MG63 (cell line): ENCODE measurements around the gene SOCS7. TPM values are rescaled to one million over a fixed set of nuclear protein-coding genes. Genes with fewer than 3 reads are reported as not detected.

Source experiments
- DNase-seq: peaks from one replicate; pipeline ENCODE4 v3.0.0-alpha.2; 2020
- H3K27me3 ChIP-seq: fragments of 250-450 bp; sonication (Bioruptor Pico); 2 replicates; pipeline ENCODE4 v1.5.1; 2020; ENCODE audit warnings: mild to moderate bottlenecking, moderate library complexity
- H3K36me3 ChIP-seq: fragments of 250-450 bp; sonication (Bioruptor Pico); 2 replicates; pipeline ENCODE4 v1.5.1; 2020; ENCODE audit warnings: mild to moderate bottlenecking, moderate library complexity
- H3K4me3 ChIP-seq: fragments of 250-450 bp; sonication (Bioruptor Pico); 2 replicates; pipeline ENCODE4 v1.5.1; 2020; ENCODE audit warnings: mild to moderate bottlenecking, moderate library complexity
- H3K9me3 ChIP-seq: fragments of 250-450 bp; sonication (Bioruptor Pico); 2 replicates; pipeline ENCODE4 v1.5.1; 2020; ENCODE audit warnings: mild to moderate bottlenecking, moderate library complexity
- total RNA-seq: library from RNA; depleted of rRNA; stranded (reverse); fragments of >200 nt; shearing (Covaris generic); gene quantifications from 2 replicates; pipeline ENCODE4 v1.2.3, GENCODE V29; 2014; ENCODE audit warnings: low replicate concordance; rRNA removed

The SOCS7 gene
- total RNA-seq, 1 experiment from 2014 or later: 17.4 TPM

GRCh38 chr17:38454532-38454931, 102.9 kb downstream of the SOCS7 start:
- Histone ChIP-seq H3K4me3 (peak overlapping the region; percentile 48), H3K27me3 (no peaks in the 10 kb centered on the region), H3K36me3 (peaks cover 45% of the 10 kb centered on the region), H3K9me3 (no peaks in the 10 kb centered on the region)
- peak; percentile 100 for DNase-seq

Other genes starting within 250 kb of the SOCS7 start
- gene TBC1D3E, start 223.9 kb upstream of the SOCS7 start, total RNA-seq: not detected in 2 replicates
- not detected in 2 replicates for gene TBC1D3, start 159.3 kb upstream of the SOCS7 start, total RNA-seq
- 82.3 and 87.4 TPM in 2 replicates for gene MRPL45, start 54.7 kb upstream of the SOCS7 start, total RNA-seq
- not detected in 2 replicates for gene GPR179, start 7.9 kb upstream of the SOCS7 start, total RNA-seq
- gene ARHGAP23, start 76.6 kb downstream of the SOCS7 start, total RNA-seq: 19.4 and 34.6 TPM in 2 replicates